ENCODE data around the gene SLC2A9. TPM values are rescaled to one million over a fixed set of nuclear protein-coding genes. Genes with fewer than 3 reads are reported as not detected.

The SLC2A9 gene
- total and polyA plus RNA-seq, 2 of the 13 experiments (the other 11 are each of a cell fraction or from before 2014, with no cell fraction given): 36.2 to 42.3 TPM

GRCh38 chr4:9980898-9981297, 40.4 kb downstream of the SLC2A9 start:
- ATAC-seq (no peak), DNase-seq (ENCODE audit: low spot score) (no peak), FAIRE-seq (no peak)
- H3K9ac ChIP-seq (ENCODE audit: insufficient read depth, low read depth, low read length): no peak overlapping the region
- no peaks in the 10 kb centered on the region for H3K4me1 ChIP-seq (ENCODE audit: insufficient read depth, low read length)
- H3K36me3 ChIP-seq (replicated peaks in 1 of 2; ENCODE audit: control insufficient read depth in 1 of 2, insufficient read depth in 2 of 2, low read length in 2 of 2): peaks cover 36 to 84% of the 10 kb centered on the region in 2 experiments
- H3K4me2 ChIP-seq (ENCODE audit: low read depth, low read length): no peak overlapping the region
- POLR2A ChIA-PET: no interaction called here
- no peaks in the 10 kb centered on the region for H3K9me3 ChIP-seq (ENCODE audit: low read length)
- WGBS (ENCODE audit: low lambda C conversion rate): 98% methylated on average over 5 of the region's 5 CpGs
- intact Hi-C loops (cut with micrococcal nuclease; ENCODE audit: unreplicated experiment): no loop called here
- no TSS peak for BruUV-seq (replicated peaks)
- H2AFZ ChIP-seq (ENCODE audit: low read length): no peak overlapping the region
- CTCF ChIA-PET (ENCODE audit: low intra/inter-chr PET ratio, low total read pairs): no interaction called here
- H3K79me2 ChIP-seq (ENCODE audit: insufficient read depth, low read length): no peaks in the 10 kb centered on the region
- H3K4me3 ChIP-seq (replicated peaks in 1 of 3; ENCODE audit: insufficient read depth in 1 of 3, low read depth in 2 of 3, low read length in 3 of 3): no peak overlapping the region
- peaks cover 3% of the 10 kb centered on the region; the same call in 1 of the 2 replicates for H4K20me1 ChIP-seq (ENCODE audit: insufficient read depth, low read length)
- H3K27me3 ChIP-seq (ENCODE audit: control insufficient read depth in 1 of 2, insufficient read depth in 2 of 2, low read length in 2 of 2): no peaks in the 10 kb centered on the region
- H3K27ac ChIP-seq (ENCODE audit: extremely low read length, insufficient read depth, low read length): no peak overlapping the region
- in situ Hi-C loops (cut with HindIII; ENCODE audit: extremely low pct_ligation_motif_present, low pct_unique_long_range_greater_than_20kb): no loop called here
- TF ChIP-seq ATF7 (IDR thresholded peaks at IDR 0.05): peak; percentile 29; the same call in 1 of the 2 replicates
- no peak for TF ChIP-seq ATF7 (CRISPR knock-in tag; IDR thresholded peaks at IDR 0.05)
- no peak for TF ChIP-seq SRSF4 (IDR thresholded peaks at IDR 0.05; ENCODE audit: low read depth, low read length, poor library complexity, severe bottlenecking)
- TF ChIP-seq, protein P1, sequence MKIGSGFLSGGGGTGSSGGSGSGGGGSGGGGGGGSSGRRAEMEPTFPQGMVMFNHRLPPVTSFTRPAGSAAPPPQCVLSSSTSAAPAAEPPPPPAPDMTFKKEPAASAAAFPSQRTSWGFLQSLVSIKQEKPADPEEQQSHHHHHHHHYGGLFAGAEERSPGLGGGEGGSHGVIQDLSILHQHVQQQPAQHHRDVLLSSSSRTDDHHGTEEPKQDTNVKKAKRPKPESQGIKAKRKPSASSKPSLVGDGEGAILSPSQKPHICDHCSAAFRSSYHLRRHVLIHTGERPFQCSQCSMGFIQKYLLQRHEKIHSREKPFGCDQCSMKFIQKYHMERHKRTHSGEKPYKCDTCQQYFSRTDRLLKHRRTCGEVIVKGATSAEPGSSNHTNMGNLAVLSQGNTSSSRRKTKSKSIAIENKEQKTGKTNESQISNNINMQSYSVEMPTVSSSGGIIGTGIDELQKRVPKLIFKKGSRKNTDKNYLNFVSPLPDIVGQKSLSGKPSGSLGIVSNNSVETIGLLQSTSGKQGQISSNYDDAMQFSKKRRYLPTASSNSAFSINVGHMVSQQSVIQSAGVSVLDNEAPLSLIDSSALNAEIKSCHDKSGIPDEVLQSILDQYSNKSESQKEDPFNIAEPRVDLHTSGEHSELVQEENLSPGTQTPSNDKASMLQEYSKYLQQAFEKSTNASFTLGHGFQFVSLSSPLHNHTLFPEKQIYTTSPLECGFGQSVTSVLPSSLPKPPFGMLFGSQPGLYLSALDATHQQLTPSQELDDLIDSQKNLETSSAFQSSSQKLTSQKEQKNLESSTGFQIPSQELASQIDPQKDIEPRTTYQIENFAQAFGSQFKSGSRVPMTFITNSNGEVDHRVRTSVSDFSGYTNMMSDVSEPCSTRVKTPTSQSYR (CRISPR knock-in tag; IDR thresholded peaks at IDR 0.05; ENCODE audit: borderline replicate concordance): no peak
- peak; percentile 91 for TF ChIP-seq CREB1 (IDR thresholded peaks at IDR 0.05)
- TF ChIP-seq CREB1 (CRISPR knock-in tag; IDR thresholded peaks at IDR 0.05): no peak
- no peak for TF ChIP-seq NKX3-1 (CRISPR knock-in tag; IDR thresholded peaks at IDR 0.05)
- TF ChIP-seq IKZF1 (IDR thresholded peaks at IDR 0.05): peak; percentile 69; the same call in 1 of the 2 replicates
- TF ChIP-seq LCORL (IDR thresholded peaks at IDR 0.05): peak; percentile 51; the same call in 1 of the 2 replicates
- no peak for TF ChIP-seq LCORL (CRISPR knock-in tag; IDR thresholded peaks at IDR 0.05)
- no peak for TF ChIP-seq ZSCAN21 (CRISPR knock-in tag; IDR thresholded peaks at IDR 0.05; ENCODE audit: borderline replicate concordance)
- no peak for TF ChIP-seq ZNF207 (IDR thresholded peaks at IDR 0.05; ENCODE audit: borderline replicate concordance)
- TF ChIP-seq THAP7 (CRISPR knock-in tag; IDR thresholded peaks at IDR 0.05): no peak
- peak; percentile 10; the same call in 1 of the 2 replicates for TF ChIP-seq NONO (IDR thresholded peaks at IDR 0.05)
- no peak for TF ChIP-seq NONO (CRISPR knock-in tag; conservative IDR thresholded peaks at IDR 0.05)
- 0 out of 2 replicates have a peak, but pooled peaks have one; percentile 24 for TF ChIP-seq ATM (IDR thresholded peaks at IDR 0.05; ENCODE audit: borderline replicate concordance)

Measured in HepG2 (cell line).